Kidney epithelial cell (primary cell): Measurements from ENCODE around the gene STIM1. TPM values are rescaled to one million over a fixed set of nuclear protein-coding genes. Genes with fewer than 3 reads are reported as not detected.
A peak's percentile ranks its signal among the peaks of the same experiment; 100 is the strongest.

ENCODE experiments used
- DNase-seq: peaks from one replicate; pipeline ENCODE4 v3.0.0-alpha.2; 2010; ENCODE audit warnings: low read depth
- H3K27me3 ChIP-seq: 2 replicates; pipeline ENCODE4 v1.6.0; 2011; ENCODE audit warnings: low read length; ENCODE audit not compliant: control insufficient read depth, insufficient read depth
- H3K36me3 ChIP-seq: 2 replicates; pipeline ENCODE4 v1.5.1; 2011; ENCODE audit warnings: low read length; ENCODE audit not compliant: control insufficient read depth, insufficient read depth
- H3K4me3 ChIP-seq: 2 replicates; pipeline ENCODE4 v1.5.1; 2011; ENCODE audit warnings: low read depth, mild to moderate bottlenecking, control low read depth, low read length
- CTCF ChIP-seq: IDR thresholded peaks from 2 replicates; pipeline ENCODE4 v1.5.1; 2011; ENCODE audit warnings: mild to moderate bottlenecking, moderate library complexity, low read length, control low read depth, inconsistent platforms; ENCODE audit not compliant: insufficient read depth, poor library complexity, severe bottlenecking
- total RNA-seq: library from RNA; depleted of rRNA; stranded (reverse); fragments of >200 nt; gene quantifications from 2 replicates; pipeline ENCODE4 v1.2.3, GENCODE V29; 2015

Gene STIM1
- total RNA-seq, 1 donor from 2014 or later: 25.4 TPM

GRCh38 chr11:3903207-3903896 is 47.9 kb downstream of the STIM1 start:
- H3K4me3 ChIP-seq: no peak overlapping the region
- no peaks in the 10 kb centered on the region for H3K36me3 ChIP-seq
- no peak for TF ChIP-seq CTCF
- no peaks in the 10 kb centered on the region for H3K27me3 ChIP-seq
- DNase-seq: no peak

- no peaks in the 10 kb centered on the region for H3K36me3 ChIP-seq
- H3K4me3 ChIP-seq: no peak overlapping the region
- no peak for TF ChIP-seq CTCF
- DNase-seq: no peak
- no peaks in the 10 kb centered on the region for H3K27me3 ChIP-seq
These were observed 48.8 kb downstream of the STIM1 start for GRCh38 chr11:3904228-3904627.

- TF ChIP-seq CTCF: no peak
- DNase-seq: peak; percentile 97
- no peaks in the 10 kb centered on the region for H3K36me3 ChIP-seq
- no peak overlapping the region for H3K4me3 ChIP-seq
- H3K27me3 ChIP-seq: no peaks in the 10 kb centered on the region
These were observed 49.9 kb downstream of the STIM1 start for GRCh38 chr11:3905080-3905953.

GRCh38 chr11:3906166-3906565 is 50.7 kb downstream of the STIM1 start:
- DNase-seq: no peak
- no peak for TF ChIP-seq CTCF
- H3K36me3 ChIP-seq: no peaks in the 10 kb centered on the region
- H3K4me3 ChIP-seq: no peak overlapping the region
- no peaks in the 10 kb centered on the region for H3K27me3 ChIP-seq

- no peak for DNase-seq
- Histone ChIP-seq H3K36me3 (no peaks in the 10 kb centered on the region), H3K4me3 (no peak overlapping the region), H3K27me3 (no peaks in the 10 kb centered on the region)
- TF ChIP-seq CTCF: no peak
These were observed 52.1 kb downstream of the STIM1 start for GRCh38 chr11:3907590-3907989.
